Measurements from ENCODE around the gene CLCN4.

DNA sequence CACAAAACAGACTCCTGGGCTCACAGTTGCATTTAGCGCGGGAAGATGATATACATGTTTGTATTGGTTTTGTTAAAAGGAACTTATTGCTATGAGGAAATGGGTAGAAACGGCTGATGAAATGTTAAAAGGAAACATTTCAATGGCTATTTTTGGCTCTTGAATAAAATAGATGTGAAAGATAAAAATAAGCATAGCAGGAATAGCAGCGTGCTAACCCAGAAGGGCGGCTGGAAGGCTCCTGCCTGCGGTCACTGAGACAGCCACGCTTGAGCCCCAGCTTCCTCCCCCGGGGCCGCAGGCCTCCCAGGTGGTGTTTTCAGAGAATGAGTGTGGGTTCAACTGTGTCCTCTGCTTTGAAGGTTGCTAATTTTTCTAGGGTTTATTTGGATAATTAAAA is 35.0 kb upstream of the CLCN4 start:
- TF ChIP-seq, protein P1, sequence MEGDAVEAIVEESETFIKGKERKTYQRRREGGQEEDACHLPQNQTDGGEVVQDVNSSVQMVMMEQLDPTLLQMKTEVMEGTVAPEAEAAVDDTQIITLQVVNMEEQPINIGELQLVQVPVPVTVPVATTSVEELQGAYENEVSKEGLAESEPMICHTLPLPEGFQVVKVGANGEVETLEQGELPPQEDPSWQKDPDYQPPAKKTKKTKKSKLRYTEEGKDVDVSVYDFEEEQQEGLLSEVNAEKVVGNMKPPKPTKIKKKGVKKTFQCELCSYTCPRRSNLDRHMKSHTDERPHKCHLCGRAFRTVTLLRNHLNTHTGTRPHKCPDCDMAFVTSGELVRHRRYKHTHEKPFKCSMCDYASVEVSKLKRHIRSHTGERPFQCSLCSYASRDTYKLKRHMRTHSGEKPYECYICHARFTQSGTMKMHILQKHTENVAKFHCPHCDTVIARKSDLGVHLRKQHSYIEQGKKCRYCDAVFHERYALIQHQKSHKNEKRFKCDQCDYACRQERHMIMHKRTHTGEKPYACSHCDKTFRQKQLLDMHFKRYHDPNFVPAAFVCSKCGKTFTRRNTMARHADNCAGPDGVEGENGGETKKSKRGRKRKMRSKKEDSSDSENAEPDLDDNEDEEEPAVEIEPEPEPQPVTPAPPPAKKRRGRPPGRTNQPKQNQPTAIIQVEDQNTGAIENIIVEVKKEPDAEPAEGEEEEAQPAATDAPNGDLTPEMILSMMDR (IDR thresholded peaks at IDR 0.05) = no peak
- TF ChIP-seq POLR2A (IDR thresholded peaks at IDR 0.05) = no peak
